T-helper 1 cell (primary cell): Measurements from ENCODE around the gene PIP.
"Not testable (repeated sequence)": the region's sequence is repeated elsewhere in the genome, so short reads cannot be mapped to it uniquely, and the experiment has no call there.

Experiments used
- DNase-seq, 5 donors: peaks; one replicate each; pipeline ENCODE4 v3.0.0-alpha.2; 2012 to 2020

The PIP gene

GRCh38 chr7:143180771-143181170 is 48.9 kb downstream of the PIP start:
- not testable (repeated sequence) for DNase-seq

DNA sequence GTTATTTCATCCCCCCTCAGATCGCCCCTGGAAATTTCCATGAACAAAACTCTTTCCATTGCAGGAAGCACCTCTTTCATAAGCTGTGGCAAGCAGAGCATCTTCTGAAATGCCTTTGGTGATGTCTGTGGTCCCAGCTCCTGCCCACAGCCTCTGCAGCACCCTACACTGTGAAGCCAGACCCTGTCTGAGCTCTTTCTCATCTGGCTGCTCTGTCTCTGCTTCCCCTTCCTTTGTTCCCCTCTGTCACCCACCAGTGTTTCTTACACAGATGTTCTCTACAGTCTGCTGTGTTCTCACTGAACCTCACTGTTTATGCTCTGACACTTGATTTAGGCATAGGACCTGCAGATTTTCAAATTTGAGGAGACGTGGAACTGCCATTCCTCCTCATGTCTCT is 49.5 kb downstream of the PIP start:
- no peak for DNase-seq

DNA sequence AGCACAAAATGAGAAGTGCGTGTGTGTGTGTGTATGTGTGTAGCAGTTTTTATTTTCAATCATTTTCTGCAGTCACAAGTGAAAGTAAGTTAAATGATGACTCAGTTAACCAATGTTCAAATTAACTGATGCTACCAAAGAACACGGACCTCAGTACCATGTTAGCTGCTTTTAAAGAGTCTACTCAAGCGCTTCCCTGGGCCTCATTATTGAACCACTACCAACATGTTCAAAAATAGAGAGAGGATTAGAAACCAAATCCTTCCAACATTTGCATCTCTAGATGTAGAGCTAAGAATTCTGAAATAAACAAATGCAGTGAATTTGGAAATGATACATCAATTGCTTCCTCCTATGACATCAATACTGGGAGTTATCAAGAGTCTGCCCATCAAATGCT is 51.1 kb downstream of the PIP start, which contains the start of gene TAS2R39:
TSS of gene TAS2R39 (plus strand) at position 396 of the 400 bp plus-strand sequence. CDS start at position 396, 0 bp downstream.
- no peak for DNase-seq

DNA sequence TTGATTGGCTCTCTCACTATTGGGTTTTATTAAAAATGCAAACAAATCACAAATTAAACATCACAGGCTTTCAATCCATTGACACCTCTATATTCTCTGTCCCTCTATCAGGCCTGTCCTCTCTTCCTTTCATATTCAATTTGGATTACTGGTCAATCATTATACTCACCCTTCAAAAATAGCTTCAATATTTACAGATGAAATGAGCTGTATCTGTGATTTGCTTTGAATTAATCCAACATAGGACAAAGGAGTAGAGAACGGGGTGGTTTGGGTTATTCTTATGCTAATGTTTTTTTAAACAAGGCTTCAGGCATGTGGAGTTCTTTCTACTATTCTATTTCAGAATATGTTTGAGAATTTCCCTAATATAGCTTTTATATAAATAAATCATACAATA is 53.7 kb downstream of the PIP start:
- no peak for DNase-seq

- DNase-seq: no peak
These were observed 57.1 kb downstream of the PIP start for GRCh38 chr7:143188994-143189393.
